GM12892 (cell line): ENCODE data around the gene PNPLA5.

Experiments used
- POLR2A ChIP-seq: IDR thresholded peaks from 2 replicates; pipeline ENCODE4 v1.6.1; 2011; ENCODE audit warnings: low read depth, low read length, control low read depth
- POLR2AphosphoS5 ChIP-seq: IDR thresholded peaks from 2 replicates; pipeline ENCODE4 v1.6.1; 2011; ENCODE audit warnings: low read depth, low read length, control low read depth

GRCh38 chr22:43848366-43849171, 43.2 kb downstream of the PNPLA5 start:
- TF ChIP-seq POLR2A (no peak), POLR2AphosphoS5 (no peak)
